Duodenal mucosa (tissue), 2 donors: ENCODE data around the gene EVI2A.
"Not testable (repeated sequence)": the region's sequence is repeated elsewhere in the genome, so short reads cannot be mapped to it uniquely, and the experiment has no call there.

Source experiments
- H3K27ac ChIP-seq: one replicate; pipeline ENCODE4 v1.7.0; 2013; ENCODE audit warnings: low read depth, low read length
- H3K27me3 ChIP-seq, 2 donors: one replicate each; pipeline ENCODE4 v1.7.0; 2013; ENCODE audit warnings: low read length in 2 of 2, control low read depth in 1 of 2; ENCODE audit not compliant: insufficient read depth in 2 of 2, control insufficient read depth in 1 of 2
- H3K36me3 ChIP-seq, 2 donors: one replicate each; pipeline ENCODE4 v1.7.0; 2013; ENCODE audit warnings: low read length in 2 of 2, control low read depth in 1 of 2; ENCODE audit not compliant: insufficient read depth in 2 of 2, control insufficient read depth in 1 of 2
- H3K4me1 ChIP-seq, 2 donors: one replicate each; pipeline ENCODE4 v1.7.0; 2013; ENCODE audit warnings: low read length in 2 of 2, control low read depth in 1 of 2; ENCODE audit not compliant: insufficient read depth in 2 of 2, control insufficient read depth in 1 of 2
- H3K4me3 ChIP-seq, 2 donors: one replicate each; pipeline ENCODE4 v1.7.0; 2013; ENCODE audit warnings: low read length in 2 of 2, low read depth in 1 of 2
- H3K9ac ChIP-seq, 2 donors: one replicate each; pipeline ENCODE4 v1.7.0; 2013; ENCODE audit warnings: low read length in 2 of 2, low read depth in 1 of 2
- H3K9me3 ChIP-seq, 2 donors: one replicate each; pipeline ENCODE4 v1.7.0; 2013; ENCODE audit warnings: low read length in 2 of 2, control low read depth in 1 of 2; ENCODE audit not compliant: control insufficient read depth in 1 of 2

Gene EVI2A

DNA sequence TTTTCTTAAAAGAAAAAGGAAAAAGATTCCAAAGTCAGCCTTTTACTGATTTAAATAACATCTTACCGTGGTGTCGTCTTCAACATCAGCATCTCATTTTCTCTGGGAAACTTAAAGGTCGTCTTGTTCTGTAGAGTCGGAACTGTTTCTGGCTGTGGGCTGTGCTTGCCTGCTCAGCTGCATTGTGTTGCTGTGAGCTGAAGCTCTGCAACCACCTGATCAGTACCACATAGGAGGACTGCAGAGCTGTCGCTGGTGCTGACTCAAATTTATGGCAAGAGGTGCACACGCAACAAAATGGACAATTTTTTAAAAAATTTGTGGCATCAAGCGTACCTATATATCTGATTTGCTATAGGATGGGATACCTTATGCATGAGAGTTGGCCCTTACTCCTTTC lies 24.3 kb downstream of the EVI2A start, which contains the start of gene OMG:
Gene OMG, minus strand, starts transcription at position 150 of the 400 bp plus-strand sequence. CDS start 908 bp downstream, outside the sequence.
- no peaks in the 10 kb centered on the region for H3K4me1 ChIP-seq
- no peak within 1 kb of the TSS for H3K9ac ChIP-seq
- H3K9me3 ChIP-seq = no peaks in the 10 kb centered on the region
- H3K27ac ChIP-seq = no peak within 1 kb of the TSS
- no peaks in the 10 kb centered on the region for H3K27me3 ChIP-seq
- H3K36me3 ChIP-seq = peaks cover 0 to 2% of the 10 kb centered on the region in 2 donors
- no peak within 1 kb of the TSS for H3K4me3 ChIP-seq

DNA sequence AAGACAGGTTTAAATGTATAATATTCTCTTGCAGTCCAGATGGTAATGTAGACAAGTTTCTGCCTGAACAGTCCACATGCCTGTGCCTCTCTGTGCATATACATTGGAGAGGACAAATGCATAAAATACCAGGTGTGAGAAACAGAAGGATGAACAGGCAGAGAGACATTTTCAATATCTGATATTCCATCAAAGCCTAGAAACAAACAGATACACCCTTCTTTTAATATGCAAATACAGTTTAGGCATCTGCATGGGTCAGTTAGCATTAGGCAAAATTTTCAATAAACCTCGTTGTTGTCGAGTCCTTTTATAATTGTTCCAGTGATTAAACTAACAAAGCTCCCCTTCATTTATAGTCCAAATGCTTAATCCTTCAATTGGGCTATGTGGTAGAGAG lies 25.3 kb downstream of the EVI2A start:
- Histone ChIP-seq H3K27ac (no peak overlapping the region), H3K4me3 (no peak overlapping the region), H3K9ac (no peak overlapping the region), H3K9me3 (no peaks in the 10 kb centered on the region), H3K4me1 (no peaks in the 10 kb centered on the region), H3K36me3 (no peaks in the 10 kb centered on the region), H3K27me3 (no peaks in the 10 kb centered on the region)

DNA sequence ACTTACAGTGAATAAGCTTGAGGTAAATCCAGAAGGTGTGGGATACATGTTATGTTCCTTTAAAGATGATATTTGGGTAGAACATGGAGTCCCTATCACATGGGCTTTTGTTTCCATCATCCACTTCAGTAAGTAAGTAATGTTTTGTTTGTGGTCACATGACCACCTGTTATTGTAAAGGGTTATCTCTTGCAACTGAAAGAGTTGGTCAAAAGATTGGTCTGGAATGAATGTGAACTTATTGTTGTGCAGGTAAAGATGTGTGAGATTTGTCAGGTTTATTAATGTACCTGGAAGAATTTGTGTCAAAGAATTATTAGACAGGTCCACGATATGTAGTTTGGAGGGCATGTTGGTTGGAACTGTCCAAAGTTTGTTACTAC lies 25.9 kb downstream of the EVI2A start:
- no peaks in the 10 kb centered on the region for H3K27me3 ChIP-seq
- no peaks in the 10 kb centered on the region for H3K4me1 ChIP-seq
- H3K4me3 ChIP-seq = no peak overlapping the region
- no peak overlapping the region for H3K27ac ChIP-seq
- no peak overlapping the region for H3K9ac ChIP-seq
- H3K36me3 ChIP-seq = no peaks in the 10 kb centered on the region
- no peaks in the 10 kb centered on the region for H3K9me3 ChIP-seq

DNA sequence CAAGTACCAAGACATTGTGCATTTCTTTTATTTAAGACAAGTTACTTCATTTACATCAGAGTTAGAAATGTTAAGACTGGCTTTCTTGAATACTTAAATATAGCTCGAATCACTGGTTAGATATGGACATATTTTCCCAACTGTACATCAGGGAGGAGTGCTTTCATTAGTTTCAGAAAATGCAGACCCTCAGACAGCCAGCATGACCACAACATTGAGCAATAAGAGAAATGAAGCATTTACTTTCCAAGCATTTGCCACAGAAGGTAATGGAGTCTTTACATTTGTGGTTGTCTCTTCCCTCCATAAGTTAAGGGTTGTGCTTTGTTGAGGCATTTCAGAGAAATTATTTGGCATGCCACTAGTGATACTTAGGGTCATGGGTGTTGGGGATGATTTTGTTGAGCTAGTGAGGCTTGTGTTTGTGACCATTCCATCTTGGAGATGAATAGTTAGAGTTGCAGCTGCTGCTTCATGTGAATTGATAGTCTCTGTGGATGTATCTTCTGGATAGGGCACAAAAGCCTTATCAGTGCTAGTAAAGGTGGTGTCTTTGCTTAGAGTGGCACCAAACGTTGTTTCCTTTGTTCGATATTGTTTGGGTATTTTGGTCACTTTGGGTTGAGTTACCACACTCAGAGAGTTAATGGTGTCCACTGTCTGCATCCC lies 26.5 kb downstream of the EVI2A start:
- H3K36me3 ChIP-seq = no peaks in the 10 kb centered on the region
- no peaks in the 10 kb centered on the region for H3K4me1 ChIP-seq
- H3K9me3 ChIP-seq = no peaks in the 10 kb centered on the region
- no peak overlapping the region for H3K4me3 ChIP-seq
- no peak overlapping the region for H3K27ac ChIP-seq
- H3K9ac ChIP-seq = no peak overlapping the region
- no peaks in the 10 kb centered on the region for H3K27me3 ChIP-seq

DNA sequence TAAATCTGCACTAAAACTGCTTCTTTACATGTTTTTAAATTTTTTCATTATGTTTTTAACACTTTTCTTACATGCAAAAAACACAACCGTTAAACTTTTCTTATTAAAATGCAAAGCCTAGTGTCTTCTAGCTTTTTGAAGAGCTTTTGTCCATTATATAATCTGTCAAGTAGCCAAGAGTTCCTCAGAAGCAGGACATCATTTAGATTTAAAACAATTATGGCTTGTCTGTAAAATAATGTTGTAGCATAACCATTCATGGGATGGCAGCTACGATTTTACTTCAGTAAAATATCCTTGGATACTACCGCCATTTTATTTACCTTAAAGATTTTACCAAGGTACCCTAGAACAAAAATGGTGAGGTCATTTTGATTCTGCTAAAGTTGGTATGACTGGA lies 27.2 kb downstream of the EVI2A start:
- Histone ChIP-seq H3K36me3 (no peaks in the 10 kb centered on the region), H3K4me3 (no peak overlapping the region), H3K9ac (no peak overlapping the region), H3K4me1 (no peaks in the 10 kb centered on the region), H3K9me3 (no peaks in the 10 kb centered on the region), H3K27ac (no peak overlapping the region), H3K27me3 (no peaks in the 10 kb centered on the region)

DNA sequence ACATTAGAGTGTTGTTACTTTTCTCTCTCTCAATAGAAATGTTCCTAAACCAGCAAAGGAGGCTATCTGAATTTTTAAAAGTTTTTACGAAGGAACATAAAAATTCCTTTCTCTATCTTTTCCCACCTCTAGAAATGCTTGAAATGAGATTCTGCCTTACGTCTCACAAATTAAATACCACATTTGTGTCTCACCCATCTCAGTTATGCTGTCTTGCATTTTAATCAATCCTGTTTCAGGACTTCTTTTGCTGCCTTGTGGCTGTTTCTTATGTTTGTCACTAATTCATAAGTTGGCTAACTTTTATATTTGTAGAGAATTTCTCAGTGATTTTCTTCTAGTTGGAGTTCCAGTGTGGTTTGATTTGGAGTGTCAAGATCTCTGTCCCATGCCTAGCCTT lies 27.8 kb downstream of the EVI2A start:
- Histone ChIP-seq H3K4me1 (no peaks in the 10 kb centered on the region), H3K27me3 (no peaks in the 10 kb centered on the region), H3K4me3 (no peak overlapping the region), H3K36me3 (no peaks in the 10 kb centered on the region), H3K27ac (no peak overlapping the region), H3K9ac (no peak overlapping the region), H3K9me3 (no peaks in the 10 kb centered on the region)

DNA sequence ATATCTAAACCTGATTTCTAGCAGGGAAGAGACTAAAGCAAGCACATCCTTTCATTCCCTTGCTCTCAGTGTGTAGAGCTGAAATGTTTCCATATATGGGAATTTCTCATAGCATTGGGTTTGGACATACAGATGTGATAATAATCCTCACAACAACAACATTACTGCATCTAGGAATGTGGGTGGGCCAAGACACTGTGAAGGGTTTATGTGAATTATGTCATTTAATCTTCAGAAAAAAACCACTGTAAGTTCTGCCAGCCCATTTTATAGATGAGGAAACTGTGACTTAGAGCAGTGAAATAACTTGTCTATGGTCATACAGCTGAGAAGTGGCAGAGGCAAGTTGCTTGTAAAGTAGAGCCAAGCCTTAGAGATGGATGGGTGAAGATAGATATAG lies 29.6 kb downstream of the EVI2A start:
- H3K9me3 ChIP-seq = no peaks in the 10 kb centered on the region
- no peak overlapping the region for H3K9ac ChIP-seq
- no peak overlapping the region for H3K27ac ChIP-seq
- H3K27me3 ChIP-seq = no peaks in the 10 kb centered on the region
- H3K4me1 ChIP-seq = no peaks in the 10 kb centered on the region
- no peak overlapping the region for H3K4me3 ChIP-seq
- H3K36me3 ChIP-seq = no peaks in the 10 kb centered on the region

DNA sequence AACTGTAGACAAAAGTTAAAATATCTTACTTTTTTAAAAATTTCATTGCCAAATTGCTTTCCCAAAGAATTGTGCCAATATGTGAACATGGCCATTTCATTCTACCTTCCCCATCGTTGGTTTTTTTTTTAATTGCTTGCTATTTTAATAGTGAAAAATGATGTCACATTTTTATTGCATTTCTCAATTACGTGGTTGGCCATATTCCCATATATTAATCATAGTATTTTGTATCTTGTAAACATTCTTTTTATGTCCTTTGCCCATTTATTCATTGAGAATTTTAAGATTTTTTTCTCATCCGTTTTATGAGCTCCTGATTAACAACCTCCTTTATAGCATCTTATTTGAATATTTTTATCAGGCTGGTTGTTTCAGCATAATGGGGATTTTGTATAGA lies 31.6 kb downstream of the EVI2A start:
- Histone ChIP-seq H3K9ac (no peak overlapping the region), H3K36me3 (no peaks in the 10 kb centered on the region), H3K27me3 (no peaks in the 10 kb centered on the region), H3K9me3 (no peaks in the 10 kb centered on the region), H3K27ac (no peak overlapping the region), H3K4me3 (no peak overlapping the region), H3K4me1 (no peaks in the 10 kb centered on the region)

DNA sequence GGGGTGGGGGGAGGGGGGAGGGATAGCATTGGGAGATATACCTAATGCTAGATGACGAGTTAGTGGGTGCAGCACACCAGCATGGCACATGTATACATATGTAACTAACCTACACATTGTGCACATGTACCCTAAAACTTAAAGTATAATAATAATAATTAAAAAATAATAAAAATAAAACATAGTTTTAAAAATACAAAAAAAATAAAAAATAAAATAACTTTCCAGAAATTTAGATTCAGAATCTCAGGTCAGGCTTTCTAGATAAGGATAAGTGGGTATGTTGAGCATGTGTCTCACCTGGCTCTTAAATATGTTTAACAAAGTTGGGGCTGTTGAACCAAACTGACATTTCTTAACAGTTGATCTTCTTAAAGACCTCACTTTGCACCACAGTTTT lies 33.5 kb downstream of the EVI2A start:
- not testable (repeated sequence) for H3K4me1 ChIP-seq, H3K27me3 ChIP-seq, H3K4me3 ChIP-seq, H3K27ac ChIP-seq, H3K36me3 ChIP-seq, H3K9me3 ChIP-seq, H3K9ac ChIP-seq

DNA sequence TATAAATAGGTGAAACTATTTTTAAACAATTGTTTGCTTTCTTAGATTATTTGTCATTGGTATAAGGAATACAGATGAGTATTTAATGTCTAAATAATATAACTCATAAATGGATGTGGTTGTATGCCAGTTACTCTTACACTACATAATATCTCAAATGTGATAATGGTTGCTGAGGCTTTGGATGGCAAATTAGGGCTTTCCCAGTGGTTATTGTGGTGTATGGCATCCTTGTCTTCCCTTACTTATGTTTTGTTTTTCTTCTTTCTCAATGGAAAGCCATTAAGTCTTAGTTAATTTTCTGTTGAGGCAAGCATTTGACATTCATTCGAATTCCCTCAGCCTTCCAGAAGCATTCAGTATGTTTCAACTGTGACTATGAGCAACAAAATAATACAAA lies 34.8 kb downstream of the EVI2A start:
- no peak overlapping the region for H3K4me3 ChIP-seq
- H3K9me3 ChIP-seq = no peaks in the 10 kb centered on the region
- H3K27me3 ChIP-seq = no peaks in the 10 kb centered on the region
- no peak overlapping the region for H3K9ac ChIP-seq
- H3K27ac ChIP-seq = no peak overlapping the region
- no peaks in the 10 kb centered on the region for H3K36me3 ChIP-seq
- H3K4me1 ChIP-seq = no peaks in the 10 kb centered on the region

DNA sequence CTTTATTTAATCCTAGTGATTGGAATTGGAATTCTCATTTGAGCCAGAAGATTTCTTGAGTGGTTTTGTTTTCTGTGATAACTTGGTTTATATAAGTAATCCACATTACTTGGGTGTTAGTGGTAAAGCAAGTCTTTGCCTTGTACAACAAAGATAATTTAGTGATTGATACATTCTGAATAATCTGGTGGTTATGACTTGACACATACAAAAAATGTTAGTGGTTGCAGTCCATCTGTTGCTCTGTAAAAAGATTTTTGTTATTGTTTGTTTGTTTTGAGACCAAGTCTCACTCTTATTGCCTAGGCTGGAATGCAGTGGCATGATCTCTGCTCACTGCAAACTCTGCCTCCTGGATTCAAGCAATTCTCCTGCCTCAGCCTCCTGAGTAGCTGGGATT lies 37.6 kb downstream of the EVI2A start:
- no peaks in the 10 kb centered on the region for H3K4me1 ChIP-seq
- H3K27ac ChIP-seq = no peak overlapping the region
- H3K27me3 ChIP-seq = no peaks in the 10 kb centered on the region
- H3K9me3 ChIP-seq = no peaks in the 10 kb centered on the region
- H3K4me3 ChIP-seq = no peak overlapping the region
- no peak overlapping the region for H3K9ac ChIP-seq
- no peaks in the 10 kb centered on the region for H3K36me3 ChIP-seq
